NT2/D1 (cell line): Measurements from ENCODE around the gene PRKAR2A.

Experiments used
- DNase-seq: peaks from one replicate; pipeline ENCODE4 v3.0.0-alpha.2; 2011; ENCODE audit warnings: low read depth, low spot score
- H3K27me3 ChIP-seq: 2 replicates; pipeline ENCODE4 v1.6.0; 2011; ENCODE audit warnings: mild to moderate bottlenecking; ENCODE audit not compliant: insufficient read length, insufficient read depth
- H3K36me3 ChIP-seq: 2 replicates; pipeline ENCODE4 v1.6.1; 2011; ENCODE audit warnings: mild to moderate bottlenecking, low read length, mixed read lengths; ENCODE audit not compliant: insufficient read depth, insufficient read length
- H3K4me1 ChIP-seq: 2 replicates; pipeline ENCODE4 v1.5.1; 2011; ENCODE audit not compliant: insufficient read depth, insufficient read length
- H3K4me3 ChIP-seq: 2 replicates; pipeline ENCODE4 v1.5.1; 2011; ENCODE audit warnings: low read depth; ENCODE audit not compliant: insufficient read length
- H3K9ac ChIP-seq: 2 replicates; pipeline ENCODE4 v1.6.0; 2011; ENCODE audit warnings: low read depth; ENCODE audit not compliant: insufficient read length
- H3K9me3 ChIP-seq: 2 replicates; pipeline ENCODE4 v1.5.1; 2011; ENCODE audit warnings: mild to moderate bottlenecking, low read length; ENCODE audit not compliant: insufficient read depth
- SUZ12 ChIP-seq: IDR thresholded peaks from 2 replicates; pipeline ENCODE4 v1.6.1; 2011; ENCODE audit not compliant: insufficient read length, insufficient read depth; ENCODE audit errors: extremely low read depth
- YY1 ChIP-seq: IDR thresholded peaks from 2 replicates; pipeline ENCODE4 v1.6.1; 2011; ENCODE audit not compliant: insufficient read length, insufficient read depth
- ZNF274 ChIP-seq: IDR thresholded peaks from 2 replicates; pipeline ENCODE4 v1.6.1; 2011; ENCODE audit warnings: mild to moderate bottlenecking, low read depth, low read length

PRKAR2A gene

DNA sequence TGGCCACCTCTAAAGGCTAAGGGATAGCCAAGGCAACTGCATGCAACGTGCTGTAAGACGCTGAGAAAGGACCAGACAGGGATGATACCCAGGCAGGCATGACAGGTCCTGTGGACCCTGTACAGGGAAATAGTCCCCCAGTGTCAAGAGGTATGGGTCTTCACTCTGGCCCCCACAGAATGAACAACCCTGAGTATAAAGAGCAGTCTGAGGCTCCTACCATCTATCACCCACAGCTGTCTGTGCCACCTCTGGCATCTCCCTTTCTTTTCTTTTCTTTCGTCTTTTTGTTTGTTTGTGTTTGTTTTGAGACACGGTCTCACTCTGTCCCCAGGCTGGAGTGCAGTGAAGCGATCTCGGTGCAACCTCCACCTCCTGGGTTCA is 32.3 kb upstream of the PRKAR2A start:
- no peaks in the 10 kb centered on the region for H3K36me3 ChIP-seq
- no peaks in the 10 kb centered on the region for H3K4me1 ChIP-seq
- H3K27me3 ChIP-seq, result no peaks in the 10 kb centered on the region
- H3K4me3 ChIP-seq, result no peak overlapping the region
- no peak for DNase-seq
- H3K9ac ChIP-seq, result no peak overlapping the region
- H3K9me3 ChIP-seq, result no peaks in the 10 kb centered on the region
- TF ChIP-seq YY1 (no peak), SUZ12 (no peak), ZNF274 (no peak)

DNA sequence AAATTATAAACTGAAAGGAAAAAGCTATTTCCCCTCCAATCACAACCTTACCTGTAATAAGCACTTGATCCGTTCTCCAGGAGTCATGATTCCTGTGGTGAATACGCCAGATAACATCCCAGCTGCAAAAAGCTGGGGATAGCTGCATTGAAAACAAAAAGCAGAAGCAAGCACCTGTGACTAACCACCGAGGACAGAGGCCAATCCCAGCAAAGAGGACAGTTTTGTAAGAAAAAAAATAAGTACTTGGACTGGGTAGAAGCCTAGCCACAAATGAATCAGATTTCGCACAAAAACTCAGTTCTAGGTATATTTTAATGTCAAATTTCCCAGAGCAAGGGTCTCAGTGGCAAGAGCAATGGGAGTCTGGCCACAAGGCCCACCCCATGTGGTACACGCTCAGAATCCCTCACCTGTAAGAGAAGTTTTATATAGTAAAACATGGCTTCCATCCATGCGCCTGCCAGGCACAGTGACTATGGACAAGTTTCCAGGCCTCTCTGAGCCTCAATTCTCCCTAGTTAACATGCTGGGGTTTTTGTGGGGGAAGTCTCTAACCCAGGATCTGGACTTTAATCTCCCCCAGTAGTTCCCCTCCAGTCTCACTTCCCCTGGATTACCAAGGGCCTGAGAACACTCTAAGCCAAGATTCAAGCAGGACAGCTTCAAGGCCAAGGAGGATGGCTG is 31.8 kb upstream of the PRKAR2A start:
- no peaks in the 10 kb centered on the region for H3K4me1 ChIP-seq

GRCh38 chr3:48877671-48878070 is 30.0 kb upstream of the PRKAR2A start:
- Histone ChIP-seq H3K9ac (no peak overlapping the region), H3K4me3 (no peak overlapping the region), H3K27me3 (no peaks in the 10 kb centered on the region), H3K9me3 (no peaks in the 10 kb centered on the region), H3K36me3 (no peaks in the 10 kb centered on the region), H3K4me1 (no peaks in the 10 kb centered on the region)
- TF ChIP-seq ZNF274 (no peak), YY1 (no peak), SUZ12 (no peak)
- no peak for DNase-seq

More for the DNA sequence above, 31.8 kb upstream of the PRKAR2A start:
- Histone ChIP-seq H3K9ac (no peak overlapping the region), H3K27me3 (no peaks in the 10 kb centered on the region), H3K4me3 (no peak overlapping the region), H3K9me3 (no peaks in the 10 kb centered on the region), H3K36me3 (no peaks in the 10 kb centered on the region)
- DNase-seq, result no peak
- TF ChIP-seq SUZ12 (no peak), ZNF274 (no peak), YY1 (no peak)

GRCh38 chr3:48863122-48863521 is 15.4 kb upstream of the PRKAR2A start:
- no peak for DNase-seq
- Histone ChIP-seq H3K9me3 (no peaks in the 10 kb centered on the region), H3K36me3 (peaks cover 5% of the 10 kb centered on the region), H3K9ac (no peak overlapping the region), H3K27me3 (no peaks in the 10 kb centered on the region), H3K4me3 (no peak overlapping the region), H3K4me1 (no peaks in the 10 kb centered on the region)
- no peak for TF ChIP-seq YY1
- no peak for TF ChIP-seq ZNF274
- TF ChIP-seq SUZ12, result no peak

GRCh38 chr3:48859206-48859605 is 11.5 kb upstream of the PRKAR2A start:
- no peak overlapping the region for H3K9ac ChIP-seq
- H3K9me3 ChIP-seq, result no peaks in the 10 kb centered on the region
- no peaks in the 10 kb centered on the region for H3K4me1 ChIP-seq
- H3K36me3 ChIP-seq, result peaks cover 5% of the 10 kb centered on the region
- no peaks in the 10 kb centered on the region for H3K27me3 ChIP-seq
- DNase-seq, result no peak
- TF ChIP-seq SUZ12 (no peak), YY1 (no peak), ZNF274 (no peak)
- no peak overlapping the region for H3K4me3 ChIP-seq

DNA sequence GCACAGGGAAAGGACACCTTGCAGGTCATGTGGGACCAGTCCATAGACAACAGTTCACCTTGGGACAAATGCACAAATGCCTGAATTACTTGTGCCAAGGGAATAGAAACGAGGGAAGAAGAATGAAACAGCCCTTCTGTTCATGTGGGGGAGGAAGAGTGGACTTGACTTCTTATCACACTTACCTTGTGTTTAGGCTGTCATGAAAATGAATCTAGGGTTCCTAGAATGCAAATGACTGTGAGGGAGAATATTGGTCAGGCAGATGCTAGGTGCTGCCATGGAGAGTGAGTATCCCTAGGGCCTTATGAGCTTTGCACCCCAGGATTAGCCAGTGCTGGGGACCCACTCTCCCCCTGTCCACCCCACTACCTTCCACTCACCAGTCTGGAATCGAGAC is 11.0 kb upstream of the PRKAR2A start:
- Histone ChIP-seq H3K27me3 (no peaks in the 10 kb centered on the region), H3K4me1 (no peaks in the 10 kb centered on the region), H3K9ac (no peak overlapping the region), H3K4me3 (no peak overlapping the region), H3K36me3 (peaks cover 5% of the 10 kb centered on the region), H3K9me3 (no peaks in the 10 kb centered on the region)
- no peak for DNase-seq
- TF ChIP-seq ZNF274, result no peak
- TF ChIP-seq SUZ12, result no peak
- TF ChIP-seq YY1, result no peak

DNA sequence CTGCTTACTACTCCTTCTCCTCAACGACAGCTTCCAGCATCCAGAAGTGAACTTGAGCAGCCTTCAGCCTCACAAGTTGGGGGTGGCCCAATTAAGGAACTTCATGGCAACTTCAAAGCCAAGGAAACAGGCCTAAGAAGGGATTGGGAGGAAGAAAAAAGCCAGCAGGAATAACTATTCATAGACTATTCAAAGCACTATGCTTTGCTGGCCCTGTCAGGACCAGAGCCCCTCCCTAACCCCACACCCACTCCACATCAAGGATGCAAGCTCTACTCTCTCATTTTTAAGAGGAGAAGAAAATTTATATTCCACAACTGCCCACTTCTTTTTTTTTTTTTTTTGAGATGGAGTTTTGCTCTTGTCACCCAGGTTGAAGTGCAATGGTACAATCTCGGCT is 10.0 kb upstream of the PRKAR2A start:
- DNase-seq, result no peak
- Histone ChIP-seq H3K36me3 (peaks cover 5% of the 10 kb centered on the region), H3K9ac (no peak overlapping the region), H3K4me1 (no peaks in the 10 kb centered on the region), H3K9me3 (no peaks in the 10 kb centered on the region), H3K27me3 (no peaks in the 10 kb centered on the region), H3K4me3 (no peak overlapping the region)
- no peak for TF ChIP-seq YY1
- TF ChIP-seq ZNF274, result no peak
- TF ChIP-seq SUZ12, result no peak
